Osteocyte (in vitro differentiated cells): ENCODE measurements around the gene MAB21L2. TPM values are rescaled to one million over a fixed set of nuclear protein-coding genes. Genes with fewer than 3 reads are reported as not detected.
"Not testable (repeated sequence)": the region's sequence is repeated elsewhere in the genome, so short reads cannot be mapped to it uniquely, and the experiment has no call there.

Experiments used
- DNase-seq: peaks from one replicate; pipeline ENCODE4 v3.0.0; 2021; ENCODE audit warnings: mixed read lengths; ENCODE audit not compliant: unreplicated experiment; ENCODE audit errors: extremely low spot score
- H3K27ac Mint-ChIP-seq: one replicate; pipeline ENCODE4 v1.8.0; 2021; ENCODE audit warnings: mild to moderate bottlenecking, mixed read lengths; ENCODE audit not compliant: unreplicated experiment
- H3K27me3 Mint-ChIP-seq: one replicate; pipeline ENCODE4 v1.8.0; 2021; ENCODE audit warnings: mixed read lengths; ENCODE audit not compliant: unreplicated experiment
- H3K36me3 Mint-ChIP-seq: one replicate; pipeline ENCODE4 v1.8.0; 2021; ENCODE audit warnings: mixed read lengths; ENCODE audit not compliant: unreplicated experiment
- H3K4me1 Mint-ChIP-seq: one replicate; pipeline ENCODE4 v1.8.0; 2021; ENCODE audit warnings: mixed read lengths; ENCODE audit not compliant: unreplicated experiment
- H3K4me3 Mint-ChIP-seq: one replicate; pipeline ENCODE4 v1.8.0; 2021; ENCODE audit warnings: mild to moderate bottlenecking, moderate library complexity, mixed read lengths; ENCODE audit not compliant: unreplicated experiment
- H3K9me3 Mint-ChIP-seq: one replicate; pipeline ENCODE4 v1.8.0; 2021; ENCODE audit warnings: mixed read lengths; ENCODE audit not compliant: unreplicated experiment
- CTCF ChIP-seq: fragments of 200-600 bp; sonication (generic); IDR thresholded peaks from 2 replicates; pipeline ENCODE4 v1.5.0; 2021; ENCODE audit warnings: antibody characterized with exemption, mild to moderate bottlenecking, moderate library complexity
- long read RNA-seq: library from polyadenylated mRNA; unstranded; transcript quantifications from one replicate; pipeline ENCODE4 v2.0.0, GENCODE V29; 2021
- total RNA-seq: library from RNA; stranded (reverse); gene quantifications from 2 replicates; pipeline ENCODE4 v1.2.1, GENCODE V29; 2021

Gene MAB21L2
- total RNA-seq: 67.2 and 72.1 TPM in 2 replicates
- long read RNA-seq, transcript MAB21L2-201 (1 exons, 2,772 nt): major isoform, 5 of 5 reads
- long read RNA-seq, partial matches to known transcripts: 0 of 5 reads
- long read RNA-seq, other reads (novel, unspliced or antisense): 0 of 5 reads

GRCh38 chr4:150582146-150582872 lies at the start of gene MAB21L2:
MAB21L2 (plus strand) TSS chr4:150582151; CDS start chr4:150583030, 879 bp downstream.
- Mint-ChIP-seq H3K4me1 (peaks cover 31% of the 10 kb centered on the region), H3K36me3 (peaks cover 22% of the 10 kb centered on the region), H3K27ac (peak within 1 kb of the TSS; percentile 98), H3K4me3 (peak within 1 kb of the TSS; percentile 99), H3K27me3 (no peaks in the 10 kb centered on the region), H3K9me3 (no peaks in the 10 kb centered on the region)
- DNase-seq: no peak
- TF ChIP-seq CTCF: no peak

DNA sequence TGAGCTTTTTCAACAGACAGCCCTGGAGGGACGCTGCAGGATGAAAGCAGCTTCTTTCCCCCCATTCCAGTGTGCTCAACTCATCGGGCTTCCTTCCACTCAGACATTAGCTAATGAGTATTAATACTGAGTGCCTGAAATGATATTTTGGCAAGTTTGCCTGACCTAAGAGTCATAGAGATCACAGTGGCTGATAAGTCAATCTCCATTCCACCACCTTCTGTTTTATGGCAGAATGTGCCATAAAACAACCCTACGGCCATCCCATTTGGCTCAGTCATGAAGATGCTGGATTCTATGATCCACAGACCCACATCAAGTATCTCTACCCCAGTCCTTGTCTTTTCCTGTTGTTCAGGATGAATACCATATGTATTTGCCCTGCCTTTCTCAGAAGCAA lies 48.3 kb upstream of the MAB21L2 start:
- Mint-ChIP-seq H3K9me3 (peaks cover 19% of the 10 kb centered on the region), H3K27me3 (no peaks in the 10 kb centered on the region), H3K36me3 (peaks cover 8% of the 10 kb centered on the region), H3K27ac (no peak overlapping the region), H3K4me3 (no peak overlapping the region), H3K4me1 (no peaks in the 10 kb centered on the region)
- DNase-seq: no peak
- no peak for TF ChIP-seq CTCF

DNA sequence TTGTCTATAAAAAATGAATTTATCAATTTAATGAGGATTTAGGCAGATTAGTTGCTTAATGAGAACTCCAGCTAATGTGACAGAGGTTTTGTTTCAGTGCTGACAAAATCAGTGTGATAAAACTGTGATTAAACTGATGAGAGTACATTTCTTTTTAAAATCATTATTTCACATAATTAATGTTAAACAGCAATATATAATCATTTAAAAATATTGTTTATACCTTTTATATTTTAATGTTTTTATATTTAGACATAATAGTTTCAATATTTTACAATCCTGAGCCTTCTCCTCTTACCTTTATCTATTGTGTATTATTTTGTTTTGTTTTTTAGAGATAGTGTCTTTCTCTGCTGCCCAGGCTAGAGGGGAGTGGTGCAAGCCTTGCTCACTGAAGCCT lies 47.1 kb upstream of the MAB21L2 start:
- Mint-ChIP-seq H3K27ac (no peak overlapping the region), H3K4me3 (no peak overlapping the region), H3K9me3 (peaks cover 19% of the 10 kb centered on the region), H3K36me3 (peaks cover 12% of the 10 kb centered on the region), H3K27me3 (no peaks in the 10 kb centered on the region), H3K4me1 (no peaks in the 10 kb centered on the region)
- DNase-seq: no peak
- TF ChIP-seq CTCF: no peak

- H3K4me3 Mint-ChIP-seq, H3K27me3 Mint-ChIP-seq, H3K36me3 Mint-ChIP-seq, DNase-seq, H3K27ac Mint-ChIP-seq, H3K4me1 Mint-ChIP-seq: not testable (repeated sequence)
- peaks cover 10% of the 10 kb centered on the region for H3K9me3 Mint-ChIP-seq
Observed at GRCh38 chr4:150537911-150538310, 44.0 kb upstream of the MAB21L2 start.

DNA sequence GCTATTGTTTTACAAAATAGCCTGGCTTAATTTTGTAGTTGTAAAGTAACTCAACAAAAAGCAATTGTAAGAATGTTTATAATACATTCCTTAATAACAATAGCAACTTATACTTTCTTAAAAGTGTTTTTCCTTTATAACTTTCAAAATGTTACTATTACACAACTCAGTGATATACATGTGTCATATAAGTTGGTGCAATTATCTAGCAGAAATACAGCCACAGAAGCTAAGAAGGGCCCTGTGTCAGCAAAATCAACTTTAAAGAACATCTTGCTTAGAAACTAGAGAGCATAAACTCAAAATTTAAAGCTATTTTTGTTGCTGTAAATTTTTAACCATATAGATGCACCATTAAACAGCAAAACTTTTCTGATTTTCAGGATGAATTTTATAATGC lies 41.4 kb upstream of the MAB21L2 start:
- H3K9me3 Mint-ChIP-seq: peaks cover 10% of the 10 kb centered on the region
- H3K27me3 Mint-ChIP-seq: no peaks in the 10 kb centered on the region
- H3K36me3 Mint-ChIP-seq: peaks cover 8% of the 10 kb centered on the region
- H3K4me1 Mint-ChIP-seq: peaks cover 9% of the 10 kb centered on the region
- peak overlapping the region; percentile 35 for H3K27ac Mint-ChIP-seq
- no peak for DNase-seq
- no peak for TF ChIP-seq CTCF
- no peak overlapping the region for H3K4me3 Mint-ChIP-seq
